Neuronal stem cell (in vitro differentiated cells): ENCODE measurements around the gene NDUFB7.

Experiments
- DNase-seq: peaks from one replicate; pipeline ENCODE4 v3.0.0-alpha.2; 2013; ENCODE audit warnings: low spot score
- H2AFZ ChIP-seq: one replicate; pipeline ENCODE4 v1.6.1; 2013; ENCODE audit warnings: mild to moderate bottlenecking, low read length, inconsistent platforms
- H2AK5ac ChIP-seq: 2 replicates; pipeline ENCODE4 v1.6.1; 2013; ENCODE audit warnings: low read depth, mild to moderate bottlenecking, inconsistent platforms, low read length, moderate library complexity, mixed read lengths
- H2BK120ac ChIP-seq: 2 replicates; pipeline ENCODE4 v1.6.1; 2013; ENCODE audit warnings: low read depth, mild to moderate bottlenecking, inconsistent platforms, low read length, moderate library complexity, mixed read lengths
- H2BK12ac ChIP-seq: one replicate; pipeline ENCODE4 v1.6.1; 2013; ENCODE audit warnings: low read length, inconsistent platforms
- H2BK15ac ChIP-seq: 2 replicates; pipeline ENCODE4 v1.6.1; 2013; ENCODE audit warnings: mild to moderate bottlenecking, low read length, inconsistent platforms, mixed read lengths
- H2BK5ac ChIP-seq: one replicate; pipeline ENCODE4 v1.6.1; 2013; ENCODE audit warnings: inconsistent platforms, mild to moderate bottlenecking, low read length, moderate library complexity
- H3K14ac ChIP-seq: one replicate; pipeline ENCODE4 v1.6.1; 2013; ENCODE audit warnings: low read length, inconsistent platforms
- H3K18ac ChIP-seq: 2 replicates; pipeline ENCODE4 v1.6.1; 2013; ENCODE audit warnings: low read length, inconsistent platforms
- H3K23ac ChIP-seq: 2 replicates; pipeline ENCODE4 v1.6.1; 2013; ENCODE audit warnings: low read depth, mild to moderate bottlenecking, mixed read lengths, low read length, inconsistent platforms; ENCODE audit not compliant: poor library complexity
- H3K27ac ChIP-seq: replicated peaks from 3 replicates; pipeline ENCODE4 v1.5.1; 2013; ENCODE audit warnings: low read length, inconsistent platforms
- H3K27me3 ChIP-seq, 3 experiments: 2 replicates each; pipeline ENCODE4 v1.6.1; 2013; ENCODE audit warnings: low read length in 3 of 3, mild to moderate bottlenecking in 2 of 3, inconsistent platforms in 1 of 3, low read depth in 1 of 3, mixed read lengths in 1 of 3, moderate library complexity in 1 of 3; ENCODE audit not compliant: control insufficient read depth in 3 of 3, insufficient read depth in 3 of 3
- H3K36me3 ChIP-seq, 2 donors: replicated peaks in 1 of 2; 2 replicates each; pipeline ENCODE4 v1.6.1; 2013; ENCODE audit warnings: low read length in 2 of 2; ENCODE audit not compliant: control insufficient read depth in 2 of 2, insufficient read depth in 2 of 2
- H3K4ac ChIP-seq: 2 replicates; pipeline ENCODE4 v1.6.1; 2013; ENCODE audit warnings: inconsistent platforms, mild to moderate bottlenecking, low read length, moderate library complexity
- H3K4me1 ChIP-seq, 2 donors: 1 replicate in 1 of 2; 2 replicates in 1 of 2; pipeline ENCODE4 v1.6.1; 2013; ENCODE audit warnings: low read length in 2 of 2, low read depth in 1 of 2; ENCODE audit not compliant: control insufficient read depth in 2 of 2, insufficient read depth in 1 of 2
- H3K4me2 ChIP-seq: one replicate; pipeline ENCODE4 v1.6.1; 2013; ENCODE audit warnings: mild to moderate bottlenecking, low read length, inconsistent platforms; ENCODE audit not compliant: insufficient read depth, poor library complexity, severe bottlenecking
- H3K4me3 ChIP-seq, 2 donors: 2 replicates each; pipeline ENCODE4 v1.5.1; 2013; ENCODE audit warnings: low read length in 2 of 2, mild to moderate bottlenecking in 2 of 2, inconsistent platforms in 1 of 2, moderate library complexity in 1 of 2
- H3K79me1 ChIP-seq: one replicate; pipeline ENCODE4 v1.6.1; 2013; ENCODE audit warnings: low read depth, mild to moderate bottlenecking, inconsistent platforms, low read length, moderate library complexity
- H3K9ac ChIP-seq: one replicate; pipeline ENCODE4 v1.6.1; 2013; ENCODE audit warnings: mild to moderate bottlenecking, low read depth, low read length, inconsistent platforms; ENCODE audit not compliant: poor library complexity
- H3K9me3 ChIP-seq, 2 donors: replicated peaks in 1 of 2; 2 replicates each; pipeline versions ENCODE3 to v1.6.1; 2013; ENCODE audit warnings: low read length in 2 of 2, mild to moderate bottlenecking in 2 of 2, inconsistent platforms in 1 of 2, low read depth in 1 of 2, mixed read lengths in 1 of 2, moderate library complexity in 1 of 2; ENCODE audit not compliant: control insufficient read depth in 2 of 2, insufficient read depth in 1 of 2
- H4K8ac ChIP-seq: one replicate; pipeline ENCODE4 v1.6.1; 2013; ENCODE audit warnings: low read depth, mild to moderate bottlenecking, inconsistent platforms, low read length, moderate library complexity
- H4K91ac ChIP-seq: one replicate; pipeline ENCODE4 v1.6.1; 2013; ENCODE audit warnings: low read length, low read depth, mild to moderate bottlenecking, inconsistent platforms; ENCODE audit not compliant: poor library complexity
- WGBS, 2 donors: extraction: QIAGEN DNeasy Blood & Tissue Kit; methylation state at CpG; one replicate each; pipeline ENCODE4 v1.1.7; 2013; ENCODE audit warnings: missing lambda C conversion rate in 2 of 2, mixed read lengths in 1 of 2; ENCODE audit not compliant: insufficient read length in 2 of 2, insufficient replicate concordance in 1 of 2; ENCODE audit errors: extremely low coverage in 2 of 2; 5-methylcytosine and 5-hydroxymethylcytosine counted together

Gene NDUFB7

GRCh38 chr19:14550201-14550754 is 21.6 kb downstream of the NDUFB7 start:
- H3K4ac ChIP-seq, result no peak overlapping the region
- peaks cover 2 to 3% of the 10 kb centered on the region in 2 donors for H3K4me1 ChIP-seq
- peaks cover 14 to 27% of the 10 kb centered on the region in 2 donors for H3K36me3 ChIP-seq
- no peak overlapping the region for H4K8ac ChIP-seq
- no peaks in the 10 kb centered on the region for H3K9me3 ChIP-seq
- no peak overlapping the region for H3K23ac ChIP-seq
- H3K9ac ChIP-seq, result peak overlapping the region; percentile 72
- H3K4me2 ChIP-seq, result no peak overlapping the region
- H2BK120ac ChIP-seq, result no peak overlapping the region
- no CpG with 5 or more reads among the region's 15 CpGs for WGBS, 2 donors
- H2AK5ac ChIP-seq, result no peak overlapping the region
- H2AFZ ChIP-seq, result no peak overlapping the region
- no peak overlapping the region for H4K91ac ChIP-seq
- no peak overlapping the region for H2BK15ac ChIP-seq
- peaks cover 26% of the 10 kb centered on the region for H3K79me1 ChIP-seq
- H3K18ac ChIP-seq, result no peak overlapping the region
- no peak overlapping the region for H3K27ac ChIP-seq
- no peaks in the 10 kb centered on the region for H3K27me3 ChIP-seq
- no peak overlapping the region for H3K14ac ChIP-seq
- no peak for DNase-seq
- H2BK5ac ChIP-seq, result no peak overlapping the region
- no peak overlapping the region for H2BK12ac ChIP-seq
- H3K4me3 ChIP-seq, result no peak overlapping the region

GRCh38 chr19:14545716-14546082 is 26.2 kb downstream of the NDUFB7 start:
- no CpG with 5 or more reads among the region's 9 CpGs for WGBS, 2 donors
- DNase-seq, result no peak
- H4K8ac ChIP-seq, result no peak overlapping the region

GRCh38 chr19:14544977-14545715 is 26.7 kb downstream of the NDUFB7 start:
- Histone ChIP-seq H2BK5ac (peak overlapping the region; percentile 41), H4K91ac (no peak overlapping the region), H3K4me3 (no peak overlapping the region), H3K14ac (peak overlapping the region; percentile 75), H3K27me3 (no peaks in the 10 kb centered on the region), H2AK5ac (peak overlapping the region; percentile 33), H3K4me1 (peaks cover 0 to 3% of the 10 kb centered on the region in 2 donors), H3K27ac (no peak overlapping the region), H3K18ac (no peak overlapping the region), H3K9ac (no peak overlapping the region), H2BK120ac (no peak overlapping the region), H3K9me3 (no peaks in the 10 kb centered on the region), H2BK12ac (no peak overlapping the region), H3K4ac (no peak overlapping the region), H3K36me3 (peaks cover 11 to 35% of the 10 kb centered on the region in 2 donors), H3K79me1 (peaks cover 9% of the 10 kb centered on the region), H2AFZ (no peak overlapping the region), H3K4me2 (no peak overlapping the region), H3K23ac (peak overlapping the region; percentile 45), H2BK15ac (no peak overlapping the region), H4K8ac (no peak overlapping the region)
- DNase-seq, result no peak
- WGBS, 2 donors, result no CpG with 5 or more reads among the region's 21 CpGs

More at GRCh38 chr19:14545716-14546082, 26.2 kb downstream of the NDUFB7 start:
- Histone ChIP-seq H3K4me1 (peaks cover 0 to 3% of the 10 kb centered on the region in 2 donors), H4K91ac (no peak overlapping the region), H2BK120ac (no peak overlapping the region), H3K4me2 (no peak overlapping the region), H3K14ac (peak overlapping the region; percentile 75), H2BK15ac (no peak overlapping the region), H3K79me1 (peaks cover 12% of the 10 kb centered on the region), H2AK5ac (peak overlapping the region; percentile 33), H3K18ac (no peak overlapping the region), H2BK12ac (no peak overlapping the region), H3K4ac (no peak overlapping the region), H3K9me3 (no peaks in the 10 kb centered on the region), H3K27me3 (no peaks in the 10 kb centered on the region), H3K23ac (peak overlapping the region; percentile 45), H3K36me3 (peaks cover 11 to 39% of the 10 kb centered on the region in 2 donors), H3K4me3 (no peak overlapping the region), H2BK5ac (peak overlapping the region; percentile 41), H3K27ac (no peak overlapping the region), H3K9ac (no peak overlapping the region), H2AFZ (no peak overlapping the region)

- Histone ChIP-seq H3K4me2 (no peak overlapping the region), H2AFZ (no peak overlapping the region), H3K14ac (no peak overlapping the region), H3K4me3 (no peak overlapping the region), H3K9ac (no peak overlapping the region), H2BK15ac (no peak overlapping the region), H3K27ac (no peak overlapping the region), H3K4me1 (peaks cover 0 to 3% of the 10 kb centered on the region in 2 donors), H2BK5ac (no peak overlapping the region), H3K23ac (no peak overlapping the region), H3K79me1 (peaks cover 12% of the 10 kb centered on the region), H2BK12ac (no peak overlapping the region), H3K18ac (no peak overlapping the region), H4K8ac (no peak overlapping the region), H3K36me3 (peaks cover 15 to 33% of the 10 kb centered on the region in 2 donors), H3K27me3 (no peaks in the 10 kb centered on the region), H2BK120ac (no peak overlapping the region), H3K9me3 (peaks cover 0 to 2% of the 10 kb centered on the region in 2 donors), H2AK5ac (no peak overlapping the region), H3K4ac (no peak overlapping the region), H4K91ac (no peak overlapping the region)
- no CpG with 5 or more reads among the region's 5 CpGs for WGBS, 2 donors
- no peak for DNase-seq
These were observed 27.8 kb downstream of the NDUFB7 start for GRCh38 chr19:14544047-14544446.
